CD4-positive, CD25-positive, alpha-beta regulatory T cell (primary cell): ENCODE measurements around the gene LIMCH1. TPM values are rescaled to one million over a fixed set of nuclear protein-coding genes. Genes with fewer than 3 reads are reported as not detected.

Source experiments
- ATAC-seq, 2 donors: fragments of 150-1000 bp; cut with Tn5 transposase; one replicate each; pipeline ENCODE4 v1.10.0; 2021; ENCODE audit warnings: low read depth in 2 of 2, moderate number of reproducible peaks in 2 of 2, moderate library complexity in 1 of 2
- DNase-seq, 3 donors: peaks; one replicate each; pipeline versions ENCODE4 v3.0.0 to v3.0.0-alpha.2; 2012 to 2022; ENCODE audit warnings: mixed read lengths in 1 of 3
- H3K27ac ChIP-seq: one replicate; pipeline ENCODE4 v1.7.0; 2013; ENCODE audit warnings: mild to moderate bottlenecking, low read length; ENCODE audit not compliant: insufficient read depth, poor library complexity, severe bottlenecking
- H3K27me3 ChIP-seq: one replicate; pipeline ENCODE4 v1.7.0; 2013; ENCODE audit warnings: low read length; ENCODE audit not compliant: control insufficient read depth, insufficient read depth
- H3K36me3 ChIP-seq: one replicate; pipeline ENCODE4 v1.7.0; 2013; ENCODE audit warnings: mild to moderate bottlenecking, low read length, moderate library complexity; ENCODE audit not compliant: control insufficient read depth, insufficient read depth
- H3K4me1 ChIP-seq: 2 replicates; pipeline ENCODE4 v1.7.0; 2013; ENCODE audit warnings: mild to moderate bottlenecking, low read length; ENCODE audit not compliant: insufficient read depth, control insufficient read depth, poor library complexity, severe bottlenecking
- H3K4me3 ChIP-seq: one replicate; pipeline ENCODE4 v1.7.0; 2013; ENCODE audit warnings: low read depth, mild to moderate bottlenecking, low read length, moderate library complexity
- H3K9me3 ChIP-seq, 2 experiments: 1 replicate in 1 of 2; 2 replicates in 1 of 2; pipeline ENCODE4 v1.7.0; 2013; ENCODE audit warnings: low read length in 2 of 2, mild to moderate bottlenecking in 1 of 2, moderate library complexity in 1 of 2; ENCODE audit not compliant: control insufficient read depth in 2 of 2
- H3K27ac Mint-ChIP-seq, 3 donors: one replicate each; pipeline ENCODE4 v1.8.0; 2020 to 2022; ENCODE audit warnings: mild to moderate bottlenecking in 3 of 3, mixed read lengths in 3 of 3, moderate library complexity in 2 of 3
- H3K27me3 Mint-ChIP-seq: one replicate; pipeline ENCODE4 v1.8.0; 2022; ENCODE audit warnings: mild to moderate bottlenecking, mixed read lengths
- H3K36me3 Mint-ChIP-seq: one replicate; pipeline ENCODE4 v1.8.0; 2020; ENCODE audit warnings: mixed read lengths
- H3K4me1 Mint-ChIP-seq, 4 donors: one replicate each; pipeline ENCODE4 v1.8.0; 2020 to 2022; ENCODE audit warnings: mixed read lengths in 4 of 4, mild to moderate bottlenecking in 1 of 4
- H3K4me3 Mint-ChIP-seq, 4 donors: one replicate each; pipeline ENCODE4 v1.8.0; 2020 to 2022; ENCODE audit warnings: mild to moderate bottlenecking in 4 of 4, mixed read lengths in 4 of 4, moderate library complexity in 3 of 4
- H3K9me3 Mint-ChIP-seq, 7 donors: one replicate each; pipeline ENCODE4 v1.8.0; 2020 to 2022; ENCODE audit warnings: mixed read lengths in 7 of 7, mild to moderate bottlenecking in 3 of 7, moderate library complexity in 2 of 7
- polyA plus RNA-seq, 4 donors: library from polyadenylated mRNA; unstranded; fragments of 300-500 nt; fragmentation: Illumina TruSeq; gene quantifications; one replicate each; pipeline ENCODE4 v1.2.3, GENCODE V29; 2021
- total RNA-seq: library from RNA; stranded (reverse); gene quantifications from one replicate; pipeline ENCODE4 v1.2.3, GENCODE V29; 2022

Gene LIMCH1
- total and polyA plus RNA-seq, 5 donors from 2014 or later, result 0.07 TPM; not detected in 4

GRCh38 chr4:41600243-41600912 is 62.4 kb downstream of the LIMCH1 start:
- H3K27ac Mint-ChIP-seq, result no peak overlapping the region
- H3K4me1 Mint-ChIP-seq, result no peaks in the 10 kb centered on the region
- Histone ChIP-seq H3K9me3 (no peaks in the 10 kb centered on the region), H3K27me3 (no peaks in the 10 kb centered on the region), H3K27ac (no peak overlapping the region), H3K4me3 (no peak overlapping the region), H3K4me1 (no peaks in the 10 kb centered on the region), H3K36me3 (no peaks in the 10 kb centered on the region)
- peaks cover 0 to 3% (median 0%) of the 10 kb centered on the region in 7 donors for H3K9me3 Mint-ChIP-seq
- DNase-seq, result no peak
- ATAC-seq, result no peak
- H3K27me3 Mint-ChIP-seq, result no peaks in the 10 kb centered on the region
- no peaks in the 10 kb centered on the region for H3K36me3 Mint-ChIP-seq
- H3K4me3 Mint-ChIP-seq, result no peak overlapping the region

GRCh38 chr4:41601025-41601424 is 63.1 kb downstream of the LIMCH1 start:
- no peaks in the 10 kb centered on the region for H3K27me3 ChIP-seq
- H3K4me3 Mint-ChIP-seq, result no peak overlapping the region
- no peaks in the 10 kb centered on the region for H3K9me3 ChIP-seq
- no peak overlapping the region for H3K27ac ChIP-seq
- no peak overlapping the region for H3K4me3 ChIP-seq
- H3K36me3 Mint-ChIP-seq, result no peaks in the 10 kb centered on the region
- DNase-seq (no peak), ATAC-seq (no peak)
- H3K4me1 Mint-ChIP-seq, result no peaks in the 10 kb centered on the region
- no peaks in the 10 kb centered on the region for H3K4me1 ChIP-seq
- no peak overlapping the region for H3K27ac Mint-ChIP-seq
- no peaks in the 10 kb centered on the region for H3K27me3 Mint-ChIP-seq
- peaks cover 0 to 3% (median 0%) of the 10 kb centered on the region in 7 donors for H3K9me3 Mint-ChIP-seq
- H3K36me3 ChIP-seq, result no peaks in the 10 kb centered on the region

GRCh38 chr4:41602113-41602512 is 64.2 kb downstream of the LIMCH1 start:
- ATAC-seq, result no peak

GRCh38 chr4:41602886-41603498 is 65.0 kb downstream of the LIMCH1 start:
- Histone ChIP-seq H3K9me3 (no peaks in the 10 kb centered on the region), H3K36me3 (no peaks in the 10 kb centered on the region), H3K4me3 (no peak overlapping the region), H3K27ac (no peak overlapping the region), H3K4me1 (no peaks in the 10 kb centered on the region), H3K27me3 (no peaks in the 10 kb centered on the region)
- Mint-ChIP-seq H3K4me1 (no peaks in the 10 kb centered on the region), H3K4me3 (no peak overlapping the region), H3K9me3 (peaks cover 0 to 3% (median 0%) of the 10 kb centered on the region in 7 donors), H3K27ac (no peak overlapping the region), H3K36me3 (no peaks in the 10 kb centered on the region), H3K27me3 (no peaks in the 10 kb centered on the region)
- DNase-seq (no peak), ATAC-seq (no peak)

More at GRCh38 chr4:41602113-41602512, 64.2 kb downstream of the LIMCH1 start:
- Mint-ChIP-seq H3K4me1 (no peaks in the 10 kb centered on the region), H3K4me3 (peak overlapping the region in 1 of 4 donors; percentile 61), H3K36me3 (no peaks in the 10 kb centered on the region), H3K27me3 (no peaks in the 10 kb centered on the region), H3K27ac (no peak overlapping the region), H3K9me3 (peaks cover 0 to 3% (median 0%) of the 10 kb centered on the region in 7 donors)
- Histone ChIP-seq H3K4me1 (no peaks in the 10 kb centered on the region), H3K27ac (no peak overlapping the region), H3K4me3 (no peak overlapping the region), H3K36me3 (no peaks in the 10 kb centered on the region), H3K9me3 (no peaks in the 10 kb centered on the region), H3K27me3 (no peaks in the 10 kb centered on the region)
- no peak for DNase-seq

- DNase-seq, result no peak
- Mint-ChIP-seq H3K4me3 (no peak overlapping the region), H3K27me3 (no peaks in the 10 kb centered on the region), H3K4me1 (no peaks in the 10 kb centered on the region), H3K9me3 (peaks cover 0 to 2% (median 0%) of the 10 kb centered on the region in 7 donors), H3K36me3 (no peaks in the 10 kb centered on the region), H3K27ac (no peak overlapping the region)
- Histone ChIP-seq H3K9me3 (no peaks in the 10 kb centered on the region), H3K4me1 (no peaks in the 10 kb centered on the region), H3K27me3 (no peaks in the 10 kb centered on the region), H3K27ac (no peak overlapping the region), H3K36me3 (no peaks in the 10 kb centered on the region), H3K4me3 (no peak overlapping the region)
- no peak for ATAC-seq
Observed at GRCh38 chr4:41609851-41610250, 71.9 kb downstream of the LIMCH1 start.

- Histone ChIP-seq H3K4me1 (no peaks in the 10 kb centered on the region), H3K27ac (no peak overlapping the region), H3K9me3 (no peaks in the 10 kb centered on the region), H3K36me3 (no peaks in the 10 kb centered on the region), H3K4me3 (no peak overlapping the region), H3K27me3 (no peaks in the 10 kb centered on the region)
- Mint-ChIP-seq H3K36me3 (no peaks in the 10 kb centered on the region), H3K27ac (peak overlapping the region in 1 of 3 donors; percentile 69), H3K4me3 (no peak overlapping the region), H3K9me3 (peaks cover 0 to 2% (median 0%) of the 10 kb centered on the region in 7 donors), H3K27me3 (no peaks in the 10 kb centered on the region), H3K4me1 (no peaks in the 10 kb centered on the region)
- no peak for ATAC-seq
- no peak for DNase-seq
Observed at GRCh38 chr4:41610474-41610873, 72.5 kb downstream of the LIMCH1 start.

- no peaks in the 10 kb centered on the region for H3K36me3 ChIP-seq
- no peak overlapping the region for H3K27ac Mint-ChIP-seq
- H3K4me1 ChIP-seq, result no peaks in the 10 kb centered on the region
- H3K27me3 Mint-ChIP-seq, result no peaks in the 10 kb centered on the region
- H3K27me3 ChIP-seq, result no peaks in the 10 kb centered on the region
- H3K27ac ChIP-seq, result no peak overlapping the region
- DNase-seq (no peak), ATAC-seq (no peak)
- no peaks in the 10 kb centered on the region for H3K36me3 Mint-ChIP-seq
- no peak overlapping the region for H3K4me3 Mint-ChIP-seq
- peaks cover 0 to 3% (median 1%) of the 10 kb centered on the region in 7 donors for H3K9me3 Mint-ChIP-seq
- no peaks in the 10 kb centered on the region for H3K4me1 Mint-ChIP-seq
- H3K4me3 ChIP-seq, result no peak overlapping the region
- no peaks in the 10 kb centered on the region for H3K9me3 ChIP-seq
Observed at GRCh38 chr4:41611124-41611838, 73.3 kb downstream of the LIMCH1 start.
